ENCODE measurements around the gene NNAT.

Gene NNAT

GRCh38 chr20:37525810-37526209 lies 4.8 kb downstream of the NNAT start:
- DNase-seq (ENCODE audit: low read depth), result no peak
- no peak for TF ChIP-seq CTCF (IDR thresholded peaks at IDR 0.05; ENCODE audit: low read depth, low read length, missing control alignments)
- peak overlapping the region; percentile 92; the same call in 1 of the 2 replicates for H3K4me3 ChIP-seq (ENCODE audit: low read depth, low read length)

GRCh38 chr20:37526238-37526838 lies 5.3 kb downstream of the NNAT start:
- H3K4me3 ChIP-seq (ENCODE audit: low read depth, low read length), result peak overlapping the region; percentile 92
- DNase-seq (ENCODE audit: low read depth), result no peak
- TF ChIP-seq CTCF (IDR thresholded peaks at IDR 0.05; ENCODE audit: low read depth, low read length, missing control alignments), result no peak

GRCh38 chr20:37526839-37527637 lies 6.0 kb downstream of the NNAT start:
- DNase-seq (ENCODE audit: low read depth), result no peak
- TF ChIP-seq CTCF (IDR thresholded peaks at IDR 0.05; ENCODE audit: low read depth, low read length, missing control alignments), result no peak
- peak overlapping the region; percentile 92 for H3K4me3 ChIP-seq (ENCODE audit: low read depth, low read length)

- peak within 1 kb of the TSS; percentile 92 for H3K4me3 ChIP-seq (ENCODE audit: low read depth, low read length)
- TF ChIP-seq CTCF (IDR thresholded peaks at IDR 0.05; ENCODE audit: low read depth, low read length, missing control alignments), result no peak
- peak; percentile 64 for DNase-seq (ENCODE audit: low read depth)
Measured at GRCh38 chr20:37527638-37528445, 6.8 kb downstream of the NNAT start, which contains the start of gene BLCAP. TSS of gene BLCAP (minus strand) at chr20:37527876. CDS start at chr20:37519174, 8,702 bp downstream.

GRCh38 chr20:37528446-37529213 lies 7.6 kb downstream of the NNAT start:
- DNase-seq (ENCODE audit: low read depth), result no peak
- no peak for TF ChIP-seq CTCF (IDR thresholded peaks at IDR 0.05; ENCODE audit: low read depth, low read length, missing control alignments)

GRCh38 chr20:37529214-37529967 lies 8.3 kb downstream of the NNAT start:
- H3K4me3 ChIP-seq (ENCODE audit: low read depth, low read length), result no peak overlapping the region
- no peak for TF ChIP-seq CTCF (IDR thresholded peaks at IDR 0.05; ENCODE audit: low read depth, low read length, missing control alignments)
- DNase-seq (ENCODE audit: low read depth), result no peak

More at GRCh38 chr20:37528446-37529213, 7.6 kb downstream of the NNAT start:
- peak overlapping the region; percentile 92 for H3K4me3 ChIP-seq (ENCODE audit: low read depth, low read length)
